CMK (cell line): ENCODE data around the gene LRRC41.
"Not testable (repeated sequence)": the region's sequence is repeated elsewhere in the genome, so short reads cannot be mapped to it uniquely, and the experiment has no call there.

Source experiments
- DNase-seq: peaks from one replicate; pipeline ENCODE4 v3.0.0-alpha.2; 2010; ENCODE audit warnings: low read depth

Gene LRRC41

GRCh38 chr1:46242918-46243317 lies 60.5 kb downstream of the LRRC41 start:
- DNase-seq: no peak

- DNase-seq: not testable (repeated sequence)
These were observed 61.7 kb downstream of the LRRC41 start for GRCh38 chr1:46241733-46242132.

- DNase-seq: not testable (repeated sequence)
These were observed 64.6 kb downstream of the LRRC41 start for GRCh38 chr1:46238865-46239264.

- DNase-seq: no peak
These were observed 66.5 kb downstream of the LRRC41 start for GRCh38 chr1:46236882-46237281.

- not testable (repeated sequence) for DNase-seq
These were observed 72.2 kb downstream of the LRRC41 start for GRCh38 chr1:46231231-46231630.
